ENCODE measurements around the gene ATF7.

DNA sequence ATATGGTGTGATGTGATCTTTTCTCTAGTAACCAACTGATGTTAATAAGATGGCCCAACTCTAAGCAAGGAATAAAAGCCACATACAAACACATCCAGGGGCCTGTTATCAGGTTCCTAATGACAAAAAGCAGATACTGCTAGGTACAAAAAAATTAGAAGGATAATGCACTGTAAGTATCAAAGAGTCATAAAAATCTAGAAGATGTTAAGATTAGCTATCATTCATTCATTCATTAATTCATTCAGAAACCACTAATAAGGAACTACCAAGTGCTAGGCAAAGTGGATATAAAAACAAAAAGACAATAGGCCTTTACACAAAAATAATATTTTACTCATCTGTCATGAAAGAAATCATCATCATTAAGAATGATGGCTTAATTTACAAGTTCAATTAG, 21.6 kb downstream of the ATF7 start:
- TF ChIP-seq, protein P1, sequence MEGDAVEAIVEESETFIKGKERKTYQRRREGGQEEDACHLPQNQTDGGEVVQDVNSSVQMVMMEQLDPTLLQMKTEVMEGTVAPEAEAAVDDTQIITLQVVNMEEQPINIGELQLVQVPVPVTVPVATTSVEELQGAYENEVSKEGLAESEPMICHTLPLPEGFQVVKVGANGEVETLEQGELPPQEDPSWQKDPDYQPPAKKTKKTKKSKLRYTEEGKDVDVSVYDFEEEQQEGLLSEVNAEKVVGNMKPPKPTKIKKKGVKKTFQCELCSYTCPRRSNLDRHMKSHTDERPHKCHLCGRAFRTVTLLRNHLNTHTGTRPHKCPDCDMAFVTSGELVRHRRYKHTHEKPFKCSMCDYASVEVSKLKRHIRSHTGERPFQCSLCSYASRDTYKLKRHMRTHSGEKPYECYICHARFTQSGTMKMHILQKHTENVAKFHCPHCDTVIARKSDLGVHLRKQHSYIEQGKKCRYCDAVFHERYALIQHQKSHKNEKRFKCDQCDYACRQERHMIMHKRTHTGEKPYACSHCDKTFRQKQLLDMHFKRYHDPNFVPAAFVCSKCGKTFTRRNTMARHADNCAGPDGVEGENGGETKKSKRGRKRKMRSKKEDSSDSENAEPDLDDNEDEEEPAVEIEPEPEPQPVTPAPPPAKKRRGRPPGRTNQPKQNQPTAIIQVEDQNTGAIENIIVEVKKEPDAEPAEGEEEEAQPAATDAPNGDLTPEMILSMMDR (conservative IDR thresholded peaks at IDR 0.05 in 1 of 2, IDR thresholded peaks at IDR 0.05 in 1 of 2; ENCODE audit: extremely low read depth in 1 of 2, insufficient read depth in 1 of 2, low read depth in 1 of 2, low read length in 2 of 2): no peak
- no peak for TF ChIP-seq EZH2 (IDR thresholded peaks at IDR 0.05; ENCODE audit: borderline replicate concordance, low read length)
